CD14-positive monocyte (primary cell): ENCODE data around the gene CAB39L. TPM values are rescaled to one million over a fixed set of nuclear protein-coding genes. Genes with fewer than 3 reads are reported as not detected.

Experiments used
- DNase-seq, 3 donors: peaks; one replicate each; pipeline ENCODE4 v3.0.0-alpha.2; 2011 to 2022
- H2AFZ ChIP-seq: 2 replicates; pipeline ENCODE4 v1.6.0; 2012; ENCODE audit warnings: mild to moderate bottlenecking, low read depth, low read length, inconsistent platforms; ENCODE audit not compliant: insufficient read depth, poor library complexity, severe bottlenecking
- H3K27ac ChIP-seq, 2 donors: 1 replicate in 1 of 2; 2 replicates in 1 of 2; pipeline ENCODE4 v1.5.1; 2012 to 2013; ENCODE audit warnings: low read length in 2 of 2, control low read depth in 1 of 2, inconsistent platforms in 1 of 2, low read depth in 1 of 2, mild to moderate bottlenecking in 1 of 2
- H3K27me3 ChIP-seq, 2 donors: one replicate each; pipeline versions ENCODE4 v1.6.0 to v1.6.1; 2011 to 2013; ENCODE audit warnings: low read length in 2 of 2; ENCODE audit not compliant: control insufficient read depth in 2 of 2, insufficient read depth in 2 of 2
- H3K36me3 ChIP-seq, 2 donors: replicated peaks in 1 of 2; 1 replicate in 1 of 2; 2 replicates in 1 of 2; pipeline versions ENCODE4 v1.5.1 to v1.6.1; 2012 to 2013; ENCODE audit warnings: low read length in 2 of 2, control low read depth in 1 of 2, inconsistent platforms in 1 of 2, mild to moderate bottlenecking in 1 of 2; ENCODE audit not compliant: insufficient read depth in 2 of 2, control insufficient read depth in 1 of 2
- H3K4me1 ChIP-seq, 2 donors: 1 replicate in 1 of 2; 2 replicates in 1 of 2; pipeline versions ENCODE4 v1.5.1 to v1.6.1; 2012 to 2013; ENCODE audit warnings: low read length in 2 of 2, control low read depth in 1 of 2, inconsistent platforms in 1 of 2, mild to moderate bottlenecking in 1 of 2, moderate library complexity in 1 of 2; ENCODE audit not compliant: insufficient read depth in 2 of 2, control insufficient read depth in 1 of 2
- H3K4me2 ChIP-seq: replicated peaks from 2 replicates; pipeline ENCODE3; 2012; ENCODE audit warnings: low read length, moderate library complexity, mild to moderate bottlenecking; ENCODE audit not compliant: poor library complexity, severe bottlenecking; ENCODE audit errors: extremely low read depth
- H3K4me3 ChIP-seq, 3 experiments: fragments of 200-600 bp in 1 of 3; sonication (generic) in 1 of 3; replicated peaks in 1 of 3; 1 replicate in 2 of 3; 2 replicates in 1 of 3; pipeline ENCODE4 v1.5.1; 2011 to 2013; ENCODE audit warnings: low read length in 3 of 3, mild to moderate bottlenecking in 3 of 3, control low read depth in 2 of 3, low read depth in 2 of 3, inconsistent platforms in 1 of 3, moderate library complexity in 1 of 3
- H3K79me2 ChIP-seq: 2 replicates; pipeline ENCODE4 v1.6.0; 2012; ENCODE audit warnings: mild to moderate bottlenecking, control low read depth, inconsistent platforms, low read length, moderate library complexity; ENCODE audit not compliant: insufficient read depth
- H3K9ac ChIP-seq: 2 replicates; pipeline ENCODE4 v1.6.0; 2017; ENCODE audit warnings: low read length, mild to moderate bottlenecking; ENCODE audit not compliant: insufficient read depth, poor library complexity, severe bottlenecking
- H3K9me3 ChIP-seq, 2 donors: replicated peaks in 1 of 2; 1 replicate in 1 of 2; 2 replicates in 1 of 2; pipeline versions ENCODE4 v1.5.1 to v1.6.1; 2012 to 2013; ENCODE audit warnings: low read length in 2 of 2, control low read depth in 1 of 2; ENCODE audit not compliant: control insufficient read depth in 1 of 2, insufficient read depth in 1 of 2
- H4K20me1 ChIP-seq: 2 replicates; pipeline ENCODE4 v1.6.0; 2012; ENCODE audit warnings: mild to moderate bottlenecking, low read length, control low read depth, moderate library complexity; ENCODE audit not compliant: insufficient read depth
- H3K27ac Mint-ChIP-seq, 7 donors: one replicate each; pipeline ENCODE4 v1.8.0; 2020; ENCODE audit warnings: mild to moderate bottlenecking in 7 of 7, mixed read lengths in 7 of 7, moderate library complexity in 6 of 7, inconsistent platforms in 2 of 7
- H3K27me3 Mint-ChIP-seq, 3 donors: one replicate each; pipeline ENCODE4 v1.8.0; 2021 to 2022; ENCODE audit warnings: low read depth in 3 of 3, mild to moderate bottlenecking in 3 of 3, mixed read lengths in 3 of 3, moderate library complexity in 3 of 3, inconsistent platforms in 1 of 3
- H3K36me3 Mint-ChIP-seq, 2 donors: one replicate each; pipeline ENCODE4 v1.8.0; 2020; ENCODE audit warnings: mixed read lengths in 2 of 2, inconsistent platforms in 1 of 2, mild to moderate bottlenecking in 1 of 2
- H3K4me1 Mint-ChIP-seq: one replicate; pipeline ENCODE4 v1.8.0; 2020; ENCODE audit warnings: mild to moderate bottlenecking, mixed read lengths
- H3K4me3 Mint-ChIP-seq, 2 donors: one replicate each; pipeline ENCODE4 v1.8.0; 2020; ENCODE audit warnings: mild to moderate bottlenecking in 2 of 2, mixed read lengths in 2 of 2, moderate library complexity in 1 of 2
- H3K9me3 Mint-ChIP-seq, 7 donors: one replicate each; pipeline ENCODE4 v1.8.0; 2020 to 2022; ENCODE audit warnings: mixed read lengths in 7 of 7, mild to moderate bottlenecking in 6 of 7, moderate library complexity in 6 of 7, inconsistent platforms in 2 of 7
- WGBS: methylation state at CpG from one replicate; pipeline ENCODE4 v1.1.5; 2013; ENCODE audit warnings: missing lambda C conversion rate; ENCODE audit not compliant: insufficient coverage; 5-methylcytosine and 5-hydroxymethylcytosine counted together
- intact Hi-C, 2 donors: fragments of 100-400 bp; cut with micrococcal nuclease; formaldehyde crosslinking; loops; one replicate each; pipeline versions ENCODE4 v1.15.0 to v1.15.1; 2023
- polyA plus RNA-seq, 3 donors: library from polyadenylated mRNA; depleted of rRNA in 1 of 3; unstranded in 2 of 3; stranded (reverse) in 1 of 3; fragments of 300-500 nt in 2 of 3; fragments of >200 nt in 1 of 3; fragmentation: Illumina TruSeq in 2 of 3; gene quantifications; 1 replicate in 2 of 3; 2 replicates in 1 of 3; pipeline ENCODE4 v1.2.3, GENCODE V29; 2012 to 2021
- TF ChIP-seq, protein P1 (sequence below): fragments of 200-600 bp; IDR thresholded peaks from one replicate; pipeline ENCODE4 v1.8.0; 2022; ENCODE audit warnings: antibody characterized with exemption, mild to moderate bottlenecking

The CAB39L gene
- polyA plus RNA-seq, 3 donors = 1.9 to 5.1 (median 2.7) TPM

DNA sequence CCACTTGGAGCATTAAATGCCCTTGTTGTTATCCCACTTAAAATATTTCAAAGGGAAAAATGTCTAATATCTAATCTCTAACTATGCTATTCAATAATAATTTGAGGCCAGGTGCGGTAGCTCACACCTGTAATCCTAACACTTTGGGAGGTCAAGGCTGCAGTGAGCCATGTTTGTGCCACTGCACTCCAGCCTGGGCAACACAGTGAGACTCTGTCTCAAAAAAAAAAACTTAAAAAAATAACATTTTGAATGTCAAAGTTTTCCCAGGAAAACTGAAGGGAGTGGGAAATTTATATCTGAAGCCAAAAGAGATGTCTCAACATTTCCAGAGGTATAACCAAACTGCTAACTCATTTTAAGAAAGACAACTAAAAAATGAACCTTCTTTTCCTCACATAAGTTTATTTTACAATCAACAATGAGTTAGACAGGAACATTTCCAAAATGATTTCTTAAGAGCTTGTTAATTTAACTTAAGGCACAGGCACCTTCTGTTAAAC is 47.9 kb downstream of the CAB39L start:
- Mint-ChIP-seq H3K9me3 (peaks cover 0 to 2% (median 0%) of the 10 kb centered on the region in 7 donors), H3K4me1 (peaks cover 3% of the 10 kb centered on the region), H3K27ac (no peak overlapping the region), H3K27me3 (peaks cover 0 to 5% (median 0%) of the 10 kb centered on the region in 3 donors), H3K4me3 (no peak overlapping the region), H3K36me3 (no peaks in the 10 kb centered on the region)
- H3K27ac ChIP-seq = no peak overlapping the region
- DNase-seq = no peak
- no peak overlapping the region for H3K4me3 ChIP-seq
- H3K79me2 ChIP-seq = no peaks in the 10 kb centered on the region
- peaks cover under 1 to 3% of the 10 kb centered on the region in 2 donors for H3K4me1 ChIP-seq
- H4K20me1 ChIP-seq = no peaks in the 10 kb centered on the region
- TF ChIP-seq, protein P1, sequence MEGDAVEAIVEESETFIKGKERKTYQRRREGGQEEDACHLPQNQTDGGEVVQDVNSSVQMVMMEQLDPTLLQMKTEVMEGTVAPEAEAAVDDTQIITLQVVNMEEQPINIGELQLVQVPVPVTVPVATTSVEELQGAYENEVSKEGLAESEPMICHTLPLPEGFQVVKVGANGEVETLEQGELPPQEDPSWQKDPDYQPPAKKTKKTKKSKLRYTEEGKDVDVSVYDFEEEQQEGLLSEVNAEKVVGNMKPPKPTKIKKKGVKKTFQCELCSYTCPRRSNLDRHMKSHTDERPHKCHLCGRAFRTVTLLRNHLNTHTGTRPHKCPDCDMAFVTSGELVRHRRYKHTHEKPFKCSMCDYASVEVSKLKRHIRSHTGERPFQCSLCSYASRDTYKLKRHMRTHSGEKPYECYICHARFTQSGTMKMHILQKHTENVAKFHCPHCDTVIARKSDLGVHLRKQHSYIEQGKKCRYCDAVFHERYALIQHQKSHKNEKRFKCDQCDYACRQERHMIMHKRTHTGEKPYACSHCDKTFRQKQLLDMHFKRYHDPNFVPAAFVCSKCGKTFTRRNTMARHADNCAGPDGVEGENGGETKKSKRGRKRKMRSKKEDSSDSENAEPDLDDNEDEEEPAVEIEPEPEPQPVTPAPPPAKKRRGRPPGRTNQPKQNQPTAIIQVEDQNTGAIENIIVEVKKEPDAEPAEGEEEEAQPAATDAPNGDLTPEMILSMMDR = no peak
- no peak overlapping the region for H3K4me2 ChIP-seq
- no peaks in the 10 kb centered on the region for H3K36me3 ChIP-seq
- H3K9ac ChIP-seq = no peak overlapping the region
- no peaks in the 10 kb centered on the region for H3K9me3 ChIP-seq
- intact Hi-C loops = no loop called here
- no CpG with 5 or more reads among the region's 1 CpG for WGBS
- no peak overlapping the region for H2AFZ ChIP-seq
- H3K27me3 ChIP-seq = no peaks in the 10 kb centered on the region

DNA sequence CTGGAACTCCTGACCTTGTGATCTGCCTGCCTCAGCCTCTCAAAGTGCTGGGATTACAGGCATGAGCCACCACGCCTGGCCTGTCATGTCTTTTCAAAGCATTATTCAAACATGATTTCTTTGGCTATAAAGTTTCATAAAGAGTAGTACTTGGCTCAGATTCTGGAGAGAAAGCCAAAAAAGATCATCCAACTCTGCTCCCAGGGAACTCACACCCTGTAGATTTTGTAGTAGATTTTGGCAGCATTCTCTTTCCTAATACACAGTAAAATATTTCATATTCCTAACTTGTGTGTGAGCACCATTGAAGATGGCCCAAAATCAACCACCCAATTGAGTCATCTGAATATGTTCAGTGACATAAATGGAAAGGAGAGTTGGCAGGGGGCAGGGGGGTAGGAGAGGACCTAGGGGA is 48.4 kb downstream of the CAB39L start:
- intact Hi-C loops = no loop called here
- DNase-seq = no peak
- no CpG with 5 or more reads among the region's 1 CpG for WGBS
- Histone ChIP-seq H3K4me3 (no peak overlapping the region), H3K27ac (no peak overlapping the region), H3K79me2 (no peaks in the 10 kb centered on the region), H2AFZ (no peak overlapping the region), H4K20me1 (no peaks in the 10 kb centered on the region), H3K4me2 (no peak overlapping the region), H3K4me1 (no peaks in the 10 kb centered on the region), H3K36me3 (no peaks in the 10 kb centered on the region), H3K9ac (no peak overlapping the region), H3K9me3 (no peaks in the 10 kb centered on the region), H3K27me3 (no peaks in the 10 kb centered on the region)
- H3K4me3 Mint-ChIP-seq = no peak overlapping the region
- H3K36me3 Mint-ChIP-seq = no peaks in the 10 kb centered on the region
- no peak overlapping the region for H3K27ac Mint-ChIP-seq
- H3K27me3 Mint-ChIP-seq = peaks cover 0 to 5% (median 0%) of the 10 kb centered on the region in 3 donors
- no peaks in the 10 kb centered on the region for H3K4me1 Mint-ChIP-seq
- peaks cover 0 to 2% (median 0%) of the 10 kb centered on the region in 7 donors for H3K9me3 Mint-ChIP-seq
- TF ChIP-seq, protein P1 = no peak
